HCT116 (cell line): ENCODE results near the gene PTF1A. TPM values are rescaled to one million over a fixed set of nuclear protein-coding genes. Genes with fewer than 3 reads are reported as not detected.

Source experiments
- ATAC-seq: fragments of 200-7000 bp; cut with Tn5 transposase; 2 replicates; pipeline ENCODE4 v1.9.1; 2020; ENCODE audit warnings: mild to moderate bottlenecking, moderate library complexity
- BruUV-seq: library from RNA; stranded (reverse); fragments of 400-500 nt; replicated peaks from 2 replicates; lab custom pipeline; 2021; lab: Mats Ljungman, UMichigan
- CTCF ChIA-PET: fragments of 300-600 bp; sonication (Branson Sonifier 250); formaldehyde crosslinking; loops from one replicate; lab custom pipeline; 2021; ENCODE audit warnings: antibody characterized with exemption; lab: Charles Lee
- POLR2A ChIA-PET: fragments of 300-600, 350-600 bp; sonication (Branson Sonifier 250); formaldehyde crosslinking; loops from one replicate; lab custom pipeline; 2021; ENCODE audit warnings: antibody characterized with exemption; lab: Charles Lee
- RAD21 ChIA-PET, 2 experiments: fragments of 300-600 bp; sonication (Branson Sonifier 250); formaldehyde crosslinking; loops; one replicate each; lab custom pipeline; 2023; ENCODE audit warnings: low total read pairs in 2 of 2; ENCODE audit not compliant: uncharacterized antibody in 2 of 2, unreplicated experiment in 2 of 2, low non-redundant PET in 1 of 2; lab: Charles Lee
- DNase-seq: peaks from one replicate; pipeline ENCODE4 v3.0.0-alpha.2; 2010; ENCODE audit warnings: low read depth, low spot score
- H2AFZ ChIP-seq: fragments of 200-600 bp; shearing (Covaris generic), sonication (generic); 2 replicates; pipeline ENCODE4 v1.6.1; 2017; ENCODE audit warnings: low read depth, mixed run types, mixed read lengths, antibody characterized with exemption, low read length; ENCODE audit not compliant: poor library complexity, severe bottlenecking
- H3K27ac ChIP-seq: 2 replicates; pipeline ENCODE4 v1.5.1; 2012; ENCODE audit warnings: low read depth, low read length
- H3K27me3 ChIP-seq: fragments of 200-600 bp; sonication (generic); 2 replicates; pipeline ENCODE4 v1.6.1; 2016; ENCODE audit warnings: mixed run types, low read length, mixed read lengths; ENCODE audit not compliant: insufficient read depth
- H3K36me3 ChIP-seq, 2 experiments: fragments of 200-500 bp in 1 of 2; fragments of 200-600 bp in 1 of 2; sonication (Bioruptor generic) in 1 of 2; sonication (generic) in 1 of 2; 2 replicates each; pipeline versions ENCODE4 v1.5.1 to v1.6.1; 2014 to 2016; ENCODE audit warnings: low read length in 2 of 2, inconsistent platforms in 1 of 2, mixed read lengths in 1 of 2, mixed run types in 1 of 2; ENCODE audit not compliant: insufficient read depth in 2 of 2, control insufficient read depth in 1 of 2
- H3K4me1 ChIP-seq, 2 experiments: fragments of 200-600 bp in 1 of 2; sonication (generic) in 1 of 2; 2 replicates each; pipeline versions ENCODE4 v1.5.1 to v1.6.1; 2012 to 2017; ENCODE audit warnings: low read length in 2 of 2, inconsistent platforms in 1 of 2, mild to moderate bottlenecking in 1 of 2, mixed read lengths in 1 of 2, mixed run types in 1 of 2, moderate library complexity in 1 of 2; ENCODE audit not compliant: insufficient read depth in 2 of 2, control insufficient read depth in 1 of 2
- H3K4me2 ChIP-seq: fragments of 200-600 bp; sonication (generic); 2 replicates; pipeline ENCODE4 v1.6.1; 2017; ENCODE audit warnings: mixed run types, low read length, mixed read lengths
- H3K4me3 ChIP-seq, 2 experiments: fragments of 200-600 bp in 1 of 2; sonication (generic) in 1 of 2; replicated peaks in 1 of 2; 2 replicates each; pipeline ENCODE4 v1.5.1; 2011 to 2016; ENCODE audit warnings: low read length in 2 of 2, control low read depth in 1 of 2, low read depth in 1 of 2, mild to moderate bottlenecking in 1 of 2, mixed read lengths in 1 of 2, mixed run types in 1 of 2
- H3K79me2 ChIP-seq: fragments of 200-600 bp; sonication (generic); 2 replicates; pipeline ENCODE4 v1.6.1; 2017; ENCODE audit warnings: mild to moderate bottlenecking, mixed run types, low read length, moderate library complexity, mixed read lengths; ENCODE audit not compliant: insufficient read depth
- H3K9ac ChIP-seq: fragments of 200-600 bp; sonication (generic); 2 replicates; pipeline ENCODE4 v1.6.1; 2016; ENCODE audit warnings: low read length, mixed read lengths
- H3K9me2 ChIP-seq: fragments of 200-600 bp; sonication (generic), shearing (Covaris generic); 2 replicates; pipeline ENCODE4 v1.6.1; 2017; ENCODE audit warnings: mixed run types, mild to moderate bottlenecking, moderate library complexity; ENCODE audit not compliant: insufficient read depth
- H3K9me3 ChIP-seq, 2 experiments: fragments of 200-500 bp in 1 of 2; fragments of 200-600 bp in 1 of 2; sonication (Bioruptor generic) in 1 of 2; sonication (generic) in 1 of 2; 2 replicates each; pipeline ENCODE4 v1.6.1; 2014 to 2017; ENCODE audit warnings: low read length in 2 of 2, mixed read lengths in 2 of 2, inconsistent platforms in 1 of 2, low read depth in 1 of 2, mild to moderate bottlenecking in 1 of 2, mixed run types in 1 of 2, moderate library complexity in 1 of 2; ENCODE audit not compliant: control insufficient read depth in 1 of 2, insufficient read depth in 1 of 2
- H4K20me1 ChIP-seq: fragments of 200-600 bp; sonication (generic), shearing (Covaris generic); 2 replicates; pipeline ENCODE4 v1.6.1; 2017; ENCODE audit warnings: mixed run types, mild to moderate bottlenecking, moderate library complexity; ENCODE audit not compliant: insufficient read depth
- ATF3 ChIP-seq: IDR thresholded peaks from 2 replicates; pipeline ENCODE4 v1.6.1; 2012
- CBX3 ChIP-seq: IDR thresholded peaks from 2 replicates; pipeline ENCODE4 v1.6.1; 2012; ENCODE audit warnings: low read depth
- CEBPB ChIP-seq: IDR thresholded peaks from 2 replicates; pipeline ENCODE4 v1.6.1; 2012; ENCODE audit warnings: low read depth
- EGR1 ChIP-seq: IDR thresholded peaks from 2 replicates; pipeline ENCODE4 v1.6.1; 2012; ENCODE audit warnings: low read depth
- EZH2 ChIP-seq: fragments of 200-600 bp; sonication (generic); IDR thresholded peaks from 2 replicates; pipeline ENCODE4 v1.6.1; 2017; ENCODE audit warnings: antibody characterized with exemption, mixed run types
- EZH2phosphoT487 ChIP-seq: fragments of 200-600 bp; IDR thresholded peaks from 2 replicates; pipeline ENCODE4 v1.6.1; 2018; ENCODE audit warnings: antibody characterized with exemption, borderline replicate concordance
- FOSL1 ChIP-seq: IDR thresholded peaks from 2 replicates; pipeline ENCODE4 v1.6.1; 2012; ENCODE audit warnings: low read depth
- JUND ChIP-seq: IDR thresholded peaks from 2 replicates; pipeline ENCODE4 v1.6.1; 2012
- MAX ChIP-seq: IDR thresholded peaks from 2 replicates; pipeline ENCODE4 v1.6.1; 2012
- POLR2A ChIP-seq: IDR thresholded peaks from 2 replicates; pipeline ENCODE4 v1.7.0; 2011; ENCODE audit warnings: borderline replicate concordance; ENCODE audit not compliant: insufficient read depth, insufficient read length; ENCODE audit errors: extremely low read depth
- POLR2AphosphoS5 ChIP-seq: IDR thresholded peaks from 2 replicates; pipeline ENCODE4 v1.6.1; 2011; ENCODE audit warnings: mild to moderate bottlenecking, low read depth, low read length, moderate library complexity
- RAD21 ChIP-seq: IDR thresholded peaks from 2 replicates; pipeline ENCODE4 v1.6.1; 2012; ENCODE audit warnings: low read depth, mild to moderate bottlenecking
- SIN3A ChIP-seq: IDR thresholded peaks from 2 replicates; pipeline ENCODE4 v1.6.1; 2012; ENCODE audit warnings: low read depth
- SP1 ChIP-seq: IDR thresholded peaks from 2 replicates; pipeline ENCODE4 v1.6.1; 2012; ENCODE audit warnings: low read depth
- SRF ChIP-seq: IDR thresholded peaks from 2 replicates; pipeline ENCODE4 v1.6.1; 2012; ENCODE audit warnings: low read depth
- TCF7L2 ChIP-seq: IDR thresholded peaks from 2 replicates; pipeline ENCODE4 v1.7.0; 2011; ENCODE audit warnings: borderline replicate concordance, inconsistent platforms; ENCODE audit not compliant: insufficient read depth, insufficient read length; ENCODE audit errors: extremely low read depth
- ZNF274 ChIP-seq: fragments of 200-500 bp; sonication (Bioruptor generic); IDR thresholded peaks from 2 replicates; pipeline ENCODE4 v1.6.1; 2014; ENCODE audit warnings: mild to moderate bottlenecking, low read depth, low read length, inconsistent platforms
- intact Hi-C: fragments of 100-400 bp; cut with micrococcal nuclease; formaldehyde crosslinking; loops from 2 replicates; pipeline ENCODE4 v1.10.0; 2022
- total RNA-seq: library from RNA; stranded (reverse); gene quantifications from one replicate; pipeline ENCODE4 v1.2.1, GENCODE V29; 2021; ENCODE audit not compliant: unreplicated experiment
- TF ChIP-seq, protein P1 (sequence below), 3 experiments: fragments of 200-600 bp in 1 of 3; sonication (generic) in 1 of 3; IDR thresholded peaks in 2 of 3; conservative IDR thresholded peaks in 1 of 3; 2 replicates each; pipeline ENCODE4 v1.5.1; 2012 to 2017; ENCODE audit warnings: low read depth in 2 of 3, low read length in 2 of 3, antibody characterized with exemption in 1 of 3, borderline replicate concordance in 1 of 3, control low read depth in 1 of 3, mild to moderate bottlenecking in 1 of 3, mixed read lengths in 1 of 3, mixed run types in 1 of 3, moderate library complexity in 1 of 3; ENCODE audit not compliant: insufficient read depth in 1 of 3

PTF1A gene
- total RNA-seq, 1 experiment from 2014 or later, result not detected

DNA sequence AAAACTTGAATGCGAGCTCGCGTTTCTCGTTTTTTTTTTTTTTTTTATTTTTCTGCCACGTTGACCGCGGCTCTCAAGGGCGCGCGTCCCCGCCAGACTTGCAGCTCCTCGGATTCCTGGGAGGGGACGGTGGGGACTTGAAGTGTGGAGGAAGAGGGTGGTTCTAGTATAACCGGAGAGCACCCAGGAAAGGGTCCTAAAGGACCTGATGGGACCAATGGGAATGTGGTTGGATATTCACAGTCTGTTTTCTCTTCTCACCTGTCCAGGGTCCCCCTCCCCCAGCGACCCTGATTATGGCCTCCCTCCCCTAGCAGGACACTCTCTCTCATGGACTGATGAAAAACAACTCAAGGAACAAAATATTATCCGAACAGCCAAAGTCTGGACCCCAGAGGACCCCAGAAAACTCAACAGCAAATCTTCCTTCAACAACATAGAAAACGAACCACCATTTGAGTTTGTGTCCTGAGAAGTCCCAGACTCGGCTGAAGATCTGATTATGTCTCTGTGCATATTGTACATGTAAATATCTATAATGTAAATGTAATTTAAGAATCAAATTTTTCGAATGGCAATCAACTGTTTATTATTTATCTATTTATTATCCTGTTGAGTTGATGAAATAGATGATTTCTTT is 1.4 kb downstream of the PTF1A start:
- no peaks in the 10 kb centered on the region for H3K79me2 ChIP-seq
- H3K4me3 ChIP-seq, result no peak overlapping the region
- DNase-seq (no peak), ATAC-seq (no peak)
- no peaks in the 10 kb centered on the region for H4K20me1 ChIP-seq
- CTCF ChIA-PET, result no interaction called here
- POLR2A ChIA-PET, result no interaction called here
- no peaks in the 10 kb centered on the region for H3K4me1 ChIP-seq
- intact Hi-C loops, result no loop called here
- BruUV-seq, result no TSS peak
- H3K27me3 ChIP-seq, result no peaks in the 10 kb centered on the region
- RAD21 ChIA-PET, result no interaction called here
- no peaks in the 10 kb centered on the region for H3K9me3 ChIP-seq
- no peak for TF ChIP-seq TCF7L2
- TF ChIP-seq CBX3, result no peak
- no peak for TF ChIP-seq EZH2
- no peak for TF ChIP-seq POLR2AphosphoS5
- TF ChIP-seq ZNF274, result no peak
- no peak for TF ChIP-seq MAX
- no peak for TF ChIP-seq EZH2phosphoT487
- TF ChIP-seq ATF3, result no peak
- TF ChIP-seq POLR2A, result no peak
- no peak for TF ChIP-seq RAD21
- TF ChIP-seq, protein P1, sequence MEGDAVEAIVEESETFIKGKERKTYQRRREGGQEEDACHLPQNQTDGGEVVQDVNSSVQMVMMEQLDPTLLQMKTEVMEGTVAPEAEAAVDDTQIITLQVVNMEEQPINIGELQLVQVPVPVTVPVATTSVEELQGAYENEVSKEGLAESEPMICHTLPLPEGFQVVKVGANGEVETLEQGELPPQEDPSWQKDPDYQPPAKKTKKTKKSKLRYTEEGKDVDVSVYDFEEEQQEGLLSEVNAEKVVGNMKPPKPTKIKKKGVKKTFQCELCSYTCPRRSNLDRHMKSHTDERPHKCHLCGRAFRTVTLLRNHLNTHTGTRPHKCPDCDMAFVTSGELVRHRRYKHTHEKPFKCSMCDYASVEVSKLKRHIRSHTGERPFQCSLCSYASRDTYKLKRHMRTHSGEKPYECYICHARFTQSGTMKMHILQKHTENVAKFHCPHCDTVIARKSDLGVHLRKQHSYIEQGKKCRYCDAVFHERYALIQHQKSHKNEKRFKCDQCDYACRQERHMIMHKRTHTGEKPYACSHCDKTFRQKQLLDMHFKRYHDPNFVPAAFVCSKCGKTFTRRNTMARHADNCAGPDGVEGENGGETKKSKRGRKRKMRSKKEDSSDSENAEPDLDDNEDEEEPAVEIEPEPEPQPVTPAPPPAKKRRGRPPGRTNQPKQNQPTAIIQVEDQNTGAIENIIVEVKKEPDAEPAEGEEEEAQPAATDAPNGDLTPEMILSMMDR (IDR thresholded peaks at IDR 0.05 in 2 of 3, conservative IDR thresholded peaks at IDR 0.05 in 1 of 3; ENCODE audit: borderline replicate concordance in 1 of 3, insufficient read depth in 1 of 3, low read depth in 2 of 3, low read length in 2 of 3), result no peak
- TF ChIP-seq SRF, result no peak
- TF ChIP-seq SP1, result no peak
- no peak for TF ChIP-seq SIN3A
- no peak for TF ChIP-seq JUND
- TF ChIP-seq CEBPB, result no peak
- no peak for TF ChIP-seq FOSL1
- TF ChIP-seq EGR1, result no peak
- no peak overlapping the region for H3K4me2 ChIP-seq
- no peak overlapping the region for H2AFZ ChIP-seq
- H3K27ac ChIP-seq, result no peak overlapping the region
- H3K36me3 ChIP-seq, result no peaks in the 10 kb centered on the region
- H3K9me2 ChIP-seq, result no peaks in the 10 kb centered on the region
- no peak overlapping the region for H3K9ac ChIP-seq
